ENCODE results near the gene PTBP3.
"Not testable (repeated sequence)": the region's sequence is repeated elsewhere in the genome, so short reads cannot be mapped to it uniquely, and the experiment has no call there.

PTBP3 gene

GRCh38 chr9:112267086-112267485, 66.3 kb downstream of the PTBP3 start:
- not testable (repeated sequence) for DNase-seq

GRCh38 chr9:112265391-112265790, 68.0 kb downstream of the PTBP3 start:
- DNase-seq, result no peak

- no peak for DNase-seq
These were observed 70.8 kb downstream of the PTBP3 start for GRCh38 chr9:112262577-112262976.

GRCh38 chr9:112261133-112261532, 72.3 kb downstream of the PTBP3 start:
- no peak for DNase-seq

- DNase-seq, result no peak
These were observed 75.3 kb downstream of the PTBP3 start for GRCh38 chr9:112258106-112258505.

GRCh38 chr9:112252194-112252593, 81.2 kb downstream of the PTBP3 start:
- DNase-seq, result no peak

- DNase-seq, result no peak
These were observed 84.1 kb downstream of the PTBP3 start for GRCh38 chr9:112249277-112249676.

GRCh38 chr9:112248722-112249121, 84.7 kb downstream of the PTBP3 start:
- no peak for DNase-seq

GRCh38 chr9:112247090-112247489, 86.3 kb downstream of the PTBP3 start:
- no peak for DNase-seq

GRCh38 chr9:112245126-112245525, 88.3 kb downstream of the PTBP3 start:
- DNase-seq, result no peak

- no peak for DNase-seq
These were observed 91.1 kb downstream of the PTBP3 start for GRCh38 chr9:112242147-112242804.

GRCh38 chr9:112241491-112241890, 91.9 kb downstream of the PTBP3 start:
- no peak for DNase-seq

GRCh38 chr9:112239708-112240107, 93.7 kb downstream of the PTBP3 start:
- no peak for DNase-seq

- no peak for DNase-seq
These were observed 94.1 kb downstream of the PTBP3 start for GRCh38 chr9:112239284-112239683.

GRCh38 chr9:112234779-112235178, 98.6 kb downstream of the PTBP3 start:
- DNase-seq, result no peak

GRCh38 chr9:112233769-112234168, 99.7 kb downstream of the PTBP3 start:
- no peak for DNase-seq

- no peak for DNase-seq
These were observed 101.2 kb downstream of the PTBP3 start for GRCh38 chr9:112232233-112232632.

- DNase-seq, result no peak
These were observed 107.3 kb downstream of the PTBP3 start for GRCh38 chr9:112226091-112226490.

GRCh38 chr9:112224401-112225289, 108.8 kb downstream of the PTBP3 start:
- no peak for DNase-seq

GRCh38 chr9:112218908-112219307, 114.5 kb downstream of the PTBP3 start:
- no peak for DNase-seq

GRCh38 chr9:112212926-112213325, 120.5 kb downstream of the PTBP3 start:
- DNase-seq, result no peak

GRCh38 chr9:112207451-112207850, 126.0 kb downstream of the PTBP3 start:
- DNase-seq, result no peak

- no peak for DNase-seq
These were observed 129.9 kb downstream of the PTBP3 start for GRCh38 chr9:112203536-112203935.

- no peak for DNase-seq
These were observed 132.7 kb downstream of the PTBP3 start for GRCh38 chr9:112200711-112201110.
